H9 (cell line): Measurements from ENCODE around the gene KIAA0825. TPM values are rescaled to one million over a fixed set of nuclear protein-coding genes. Genes with fewer than 3 reads are reported as not detected.

ENCODE experiments used
- DNase-seq: peaks from one replicate; pipeline ENCODE4 v3.0.0-alpha.2; 2017
- H2AFZ ChIP-seq: one replicate; pipeline ENCODE4 v1.6.1; 2013; ENCODE audit warnings: mild to moderate bottlenecking, low read length, control low read depth, moderate library complexity
- H2AK5ac ChIP-seq: 2 replicates; pipeline ENCODE4 v1.6.1; 2013; ENCODE audit warnings: low read length, control low read depth, mixed read lengths; ENCODE audit not compliant: insufficient read length
- H2BK120ac ChIP-seq: one replicate; pipeline ENCODE4 v1.6.1; 2013; ENCODE audit warnings: low read depth, mild to moderate bottlenecking, low read length, control low read depth, inconsistent platforms; ENCODE audit not compliant: poor library complexity, severe bottlenecking
- H2BK12ac ChIP-seq: 2 replicates; pipeline ENCODE4 v1.6.1; 2013; ENCODE audit warnings: low read length, control low read depth, mixed read lengths, low read depth; ENCODE audit not compliant: insufficient read length
- H2BK15ac ChIP-seq: 2 replicates; pipeline ENCODE4 v1.6.1; 2013; ENCODE audit warnings: low read depth, low read length, control low read depth
- H2BK20ac ChIP-seq: one replicate; pipeline ENCODE4 v1.6.1; 2013; ENCODE audit warnings: low read depth, mild to moderate bottlenecking, low read length, control low read depth, inconsistent platforms; ENCODE audit not compliant: poor library complexity, severe bottlenecking
- H2BK5ac ChIP-seq: 2 replicates; pipeline ENCODE4 v1.6.1; 2013; ENCODE audit warnings: low read length, control low read depth, mixed read lengths; ENCODE audit not compliant: insufficient read length
- H3K14ac ChIP-seq: 2 replicates; pipeline ENCODE4 v1.6.1; 2013; ENCODE audit warnings: low read length, control low read depth; ENCODE audit not compliant: insufficient read depth
- H3K18ac ChIP-seq: 2 replicates; pipeline ENCODE4 v1.6.1; 2013; ENCODE audit warnings: low read depth, mild to moderate bottlenecking, mixed read lengths, low read length, control low read depth; ENCODE audit not compliant: insufficient read length
- H3K23ac ChIP-seq: 2 replicates; pipeline ENCODE4 v1.6.1; 2013; ENCODE audit warnings: low read length, control low read depth, mixed read lengths, low read depth; ENCODE audit not compliant: insufficient read length
- H3K23me2 ChIP-seq: 2 replicates; pipeline ENCODE4 v1.6.1; 2013; ENCODE audit warnings: low read depth, mild to moderate bottlenecking, mixed read lengths, low read length, control low read depth; ENCODE audit not compliant: insufficient read length, poor library complexity, severe bottlenecking
- H3K27ac ChIP-seq: 2 replicates; pipeline ENCODE4 v1.5.1; 2013; ENCODE audit warnings: low read length, control low read depth, mixed read lengths, low read depth; ENCODE audit not compliant: insufficient read length
- H3K27me3 ChIP-seq: 2 replicates; pipeline ENCODE4 v1.6.1; 2013; ENCODE audit warnings: low read length, control low read depth, inconsistent platforms; ENCODE audit not compliant: insufficient read depth
- H3K4ac ChIP-seq: 2 replicates; pipeline ENCODE4 v1.6.1; 2013; ENCODE audit warnings: low read depth, mild to moderate bottlenecking, control low read depth, inconsistent platforms, low read length, moderate library complexity
- H3K4me1 ChIP-seq: 2 replicates; pipeline ENCODE4 v1.6.1; 2013; ENCODE audit warnings: low read length, control low read depth, inconsistent platforms; ENCODE audit not compliant: insufficient read depth
- H3K4me2 ChIP-seq: 2 replicates; pipeline ENCODE4 v1.6.1; 2013; ENCODE audit warnings: low read length, control low read depth, mixed read lengths; ENCODE audit not compliant: insufficient read length, insufficient read depth
- H3K56ac ChIP-seq: 2 replicates; pipeline ENCODE4 v1.6.1; 2013; ENCODE audit warnings: low read depth, mild to moderate bottlenecking, mixed read lengths, low read length, control low read depth; ENCODE audit not compliant: insufficient read length
- H3K79me1 ChIP-seq: 2 replicates; pipeline ENCODE4 v1.6.1; 2013; ENCODE audit warnings: low read depth, mild to moderate bottlenecking, moderate library complexity, low read length, control low read depth, inconsistent platforms; ENCODE audit not compliant: insufficient read depth, poor library complexity, severe bottlenecking
- H3K79me2 ChIP-seq: 2 replicates; pipeline ENCODE4 v1.6.1; 2013; ENCODE audit warnings: low read length, control low read depth, inconsistent platforms; ENCODE audit not compliant: insufficient read depth
- H3K9ac ChIP-seq: 2 replicates; pipeline ENCODE4 v1.6.1; 2013; ENCODE audit warnings: low read length, control low read depth, mixed read lengths; ENCODE audit not compliant: insufficient read length; ENCODE audit errors: extremely low read depth
- H3K9me3 ChIP-seq: one replicate; pipeline ENCODE4 v1.6.1; 2013; ENCODE audit warnings: low read depth, low read length, inconsistent platforms; ENCODE audit not compliant: control insufficient read depth
- H3T11ph ChIP-seq: one replicate; pipeline ENCODE4 v1.6.1; 2013; ENCODE audit warnings: mild to moderate bottlenecking, low read length, control low read depth, inconsistent platforms
- H4K20me1 ChIP-seq: one replicate; pipeline ENCODE4 v1.6.1; 2013; ENCODE audit not compliant: control insufficient read depth, insufficient read length, insufficient read depth
- H4K5ac ChIP-seq: 2 replicates; pipeline ENCODE4 v1.6.1; 2013; ENCODE audit warnings: low read depth, mild to moderate bottlenecking, mixed read lengths, low read length, control low read depth; ENCODE audit not compliant: insufficient read length
- H4K8ac ChIP-seq: replicated peaks from 2 replicates; pipeline ENCODE4 v1.6.1; 2013; ENCODE audit warnings: low read length, control low read depth, mixed read lengths, low read depth; ENCODE audit not compliant: insufficient read length
- H4K91ac ChIP-seq: 2 replicates; pipeline ENCODE4 v1.6.1; 2013; ENCODE audit warnings: low read depth, mild to moderate bottlenecking, moderate library complexity, mixed read lengths, low read length, control low read depth; ENCODE audit not compliant: insufficient read length
- H3K27ac Mint-ChIP-seq, 3 experiments: 2 replicates in 2 of 3; 3 replicates in 1 of 3; pipeline ENCODE4 v1.8.0; 2020 to 2021; ENCODE audit warnings: mixed read lengths in 3 of 3, mild to moderate bottlenecking in 1 of 3, moderate library complexity in 1 of 3
- H3K27me3 Mint-ChIP-seq: 2 replicates; pipeline ENCODE4 v1.8.0; 2021; ENCODE audit warnings: low read depth, mild to moderate bottlenecking, moderate library complexity, mixed read lengths
- H3K36me3 Mint-ChIP-seq, 3 experiments: 2 replicates in 2 of 3; 3 replicates in 1 of 3; pipeline ENCODE4 v1.8.0; 2020 to 2021; ENCODE audit warnings: low read depth in 3 of 3, mixed read lengths in 3 of 3; ENCODE audit not compliant: insufficient read depth in 1 of 3
- H3K4me1 Mint-ChIP-seq, 2 experiments: 2 replicates each; pipeline ENCODE4 v1.8.0; 2020; ENCODE audit warnings: mixed read lengths in 2 of 2
- H3K4me3 Mint-ChIP-seq, 2 experiments: 2 replicates in 1 of 2; 3 replicates in 1 of 2; pipeline ENCODE4 v1.8.0; 2020 to 2021; ENCODE audit warnings: mild to moderate bottlenecking in 2 of 2, mixed read lengths in 2 of 2, moderate library complexity in 1 of 2
- H3K9me3 Mint-ChIP-seq, 2 experiments: 2 replicates in 1 of 2; 3 replicates in 1 of 2; pipeline ENCODE4 v1.8.0; 2020; ENCODE audit warnings: mild to moderate bottlenecking in 2 of 2, mixed read lengths in 2 of 2, moderate library complexity in 1 of 2
- CTCF ChIP-seq: fragments of 200-600 bp; sonication (generic); conservative IDR thresholded peaks from 3 replicates; pipeline ENCODE4 v1.8.0; 2021; ENCODE audit warnings: antibody characterized with exemption, mild to moderate bottlenecking
- WGBS: extraction: QIAGEN DNeasy Blood & Tissue Kit; methylation state at CpG from one replicate; pipeline ENCODE4 v1.1.7; 2013; ENCODE audit warnings: missing lambda C conversion rate, low lambda C conversion rate, mixed read lengths; ENCODE audit not compliant: insufficient read length; ENCODE audit errors: extremely low coverage; 5-methylcytosine and 5-hydroxymethylcytosine counted together
- total RNA-seq: library from RNA; stranded (reverse); gene quantifications from 2 replicates; pipeline ENCODE4 v1.2.1, GENCODE V29; 2021

KIAA0825 gene
- total RNA-seq, 1 experiment from 2014 or later: 1.8 TPM

GRCh38 chr5:94191604-94192003, 426.8 kb downstream of the KIAA0825 start:
- Mint-ChIP-seq H3K27ac (0 out of 7 replicates have a peak overlapping the region, but pooled peaks of 1 of the 3 experiments have one; percentile 47), H3K27me3 (no peaks in the 10 kb centered on the region), H3K4me1 (peaks cover 43% of the 10 kb centered on the region in 2 experiments), H3K36me3 (peaks cover 0 to 23% (median 12%) of the 10 kb centered on the region in 3 experiments; a peak in 6 of 7 replicates), H3K9me3 (peaks cover 3 to 5% of the 10 kb centered on the region in 2 experiments; a peak in 3 of 5 replicates), H3K4me3 (no peak overlapping the region)
- Histone ChIP-seq H2BK15ac (no peak overlapping the region), H3K4me2 (no peak overlapping the region), H3K79me2 (peaks cover 1% of the 10 kb centered on the region; the same call in 1 of the 2 replicates), H2AFZ (no peak overlapping the region), H3K4ac (no peak overlapping the region), H3K56ac (no peak overlapping the region), H3K79me1 (peaks cover 5% of the 10 kb centered on the region), H3T11ph (no peak overlapping the region), H2BK5ac (no peak overlapping the region), H3K27ac (no peak overlapping the region), H4K5ac (no peak overlapping the region), H3K23me2 (no peaks in the 10 kb centered on the region), H3K23ac (no peak overlapping the region), H2AK5ac (no peak overlapping the region), H2BK120ac (no peak overlapping the region), H2BK12ac (no peak overlapping the region), H3K9me3 (no peaks in the 10 kb centered on the region), H4K8ac (no peak overlapping the region), H4K20me1 (no peaks in the 10 kb centered on the region), H2BK20ac (no peak overlapping the region), H3K27me3 (no peaks in the 10 kb centered on the region), H3K14ac (no peak overlapping the region), H3K4me1 (peaks cover 3% of the 10 kb centered on the region; the same call in 1 of the 2 replicates), H4K91ac (no peak overlapping the region), H3K18ac (no peak overlapping the region), H3K9ac (no peak overlapping the region)
- no peak for TF ChIP-seq CTCF
- no CpG with 5 or more reads among the region's 2 CpGs for WGBS
- DNase-seq: no peak
